Hippocampal formation (tissue), 2 donors: Measurements from ENCODE around the gene KRT84.

Experiments
- DNase-seq, 2 donors: peaks; one replicate each; lab custom pipeline; 2025; lab: John Stamatoyannopoulos, UW

Gene KRT84

DNA sequence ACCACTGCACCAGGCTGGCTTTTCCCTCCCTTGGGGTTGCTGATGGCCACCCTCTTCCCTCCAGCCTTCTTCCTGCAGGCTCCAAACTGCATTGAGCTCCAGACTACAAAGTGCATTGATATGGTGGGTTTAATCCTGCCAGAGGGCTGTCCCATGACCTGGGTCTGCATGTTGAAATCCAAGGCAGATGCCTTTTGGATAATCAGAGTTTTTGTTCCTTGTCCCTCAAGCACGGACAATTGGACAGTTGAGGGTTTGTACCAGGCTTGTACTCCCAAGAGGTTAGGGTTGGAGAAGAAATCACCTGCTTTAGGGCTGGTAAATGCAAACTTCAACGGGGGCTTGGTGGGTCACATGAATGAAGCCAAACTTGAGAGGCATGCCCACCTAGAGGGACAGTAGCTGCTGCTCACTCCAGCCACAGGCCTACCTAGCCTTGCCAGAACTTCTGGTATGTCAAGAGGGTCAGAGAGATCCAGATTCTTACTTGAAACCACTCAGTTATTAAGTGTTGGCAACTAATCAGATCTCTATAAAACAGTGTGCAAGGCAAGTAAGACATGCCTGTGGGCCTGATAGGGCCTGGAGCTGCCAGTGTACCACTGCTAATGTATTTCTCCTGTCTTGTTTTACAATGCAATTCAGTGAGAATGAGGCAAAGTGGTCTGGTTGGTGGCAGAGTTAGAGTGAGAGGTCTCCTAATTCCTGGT is 42.5 kb downstream of the KRT84 start:
- DNase-seq: no peak

DNA sequence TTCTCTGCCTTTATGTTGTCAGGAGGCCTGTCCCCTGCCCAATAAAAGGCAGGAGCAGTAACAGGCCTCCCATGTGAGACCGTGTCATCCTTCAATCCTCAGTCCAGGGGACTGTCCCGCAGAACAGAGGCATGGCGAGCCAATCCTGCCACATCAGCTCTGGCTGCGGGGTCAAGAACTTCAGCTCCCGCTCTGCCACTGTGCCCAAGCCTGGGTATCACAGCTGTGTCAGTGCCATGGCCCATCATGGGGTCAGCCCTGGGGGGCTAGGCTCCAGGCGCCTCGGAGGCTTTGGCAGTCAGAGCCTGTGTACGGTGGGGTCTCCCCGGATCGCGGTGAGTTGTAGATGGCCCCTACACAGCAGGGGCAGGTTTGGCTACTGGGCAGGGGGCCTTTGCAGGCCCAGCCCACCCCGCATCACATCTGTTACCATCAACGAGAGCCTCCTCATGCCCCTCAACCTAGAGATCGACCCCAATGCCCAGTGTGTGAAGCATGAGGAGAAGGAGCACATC is 44.3 kb downstream of the KRT84 start:
- no peak for DNase-seq

DNA sequence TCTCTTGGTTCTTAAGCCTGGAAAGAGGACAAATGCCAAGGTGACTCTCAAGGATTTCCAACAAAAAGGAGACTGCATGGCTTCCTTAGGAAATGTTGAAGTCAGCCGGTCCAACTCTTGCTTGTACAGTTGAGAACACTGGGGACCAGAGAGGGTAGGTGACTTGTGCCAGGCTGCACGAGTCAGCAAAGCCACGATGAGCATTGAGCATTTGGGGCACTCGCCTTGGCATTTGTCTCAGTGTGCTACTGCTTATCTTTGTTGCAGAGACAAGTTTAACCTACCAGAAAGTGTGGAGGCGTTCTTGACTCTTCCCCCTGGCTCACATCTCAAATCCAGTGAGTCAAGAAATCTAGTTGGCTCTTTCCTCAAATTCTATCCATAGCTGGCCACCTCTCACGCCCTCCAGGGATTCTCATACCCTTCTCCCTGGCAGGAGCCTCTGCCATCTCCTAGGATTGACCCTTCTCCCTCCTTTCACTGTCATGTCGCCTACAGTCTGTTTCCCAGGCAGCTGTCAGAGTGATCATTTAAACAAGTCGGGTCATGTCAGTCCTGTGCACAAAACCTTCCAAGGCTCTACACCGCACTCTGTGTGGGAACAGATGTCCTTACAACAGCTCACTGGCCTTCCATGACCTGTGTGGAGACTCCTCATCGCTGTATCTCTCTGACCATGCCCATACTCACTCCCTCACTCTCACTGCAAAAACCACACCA is 47.1 kb downstream of the KRT84 start:
- no peak for DNase-seq

DNA sequence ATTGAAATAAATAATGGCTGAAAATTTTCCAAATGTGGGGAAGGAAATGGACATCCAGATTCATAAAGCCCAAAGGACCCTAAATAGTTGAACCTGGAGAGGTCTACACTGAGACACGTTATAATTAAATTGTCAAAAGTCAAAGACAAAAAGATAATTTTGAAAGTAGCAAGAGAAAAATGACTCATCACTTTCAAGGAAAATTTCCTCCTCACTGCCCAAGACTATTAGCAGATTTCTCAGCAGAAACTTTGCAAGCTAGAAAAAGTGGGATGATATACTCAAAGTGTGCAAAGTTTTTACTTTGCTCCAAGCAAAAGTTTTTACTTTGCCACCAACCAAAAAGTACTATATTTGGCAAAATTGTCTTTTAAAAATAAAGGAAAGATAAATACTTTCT is 48.4 kb downstream of the KRT84 start:
- no peak for DNase-seq

DNA sequence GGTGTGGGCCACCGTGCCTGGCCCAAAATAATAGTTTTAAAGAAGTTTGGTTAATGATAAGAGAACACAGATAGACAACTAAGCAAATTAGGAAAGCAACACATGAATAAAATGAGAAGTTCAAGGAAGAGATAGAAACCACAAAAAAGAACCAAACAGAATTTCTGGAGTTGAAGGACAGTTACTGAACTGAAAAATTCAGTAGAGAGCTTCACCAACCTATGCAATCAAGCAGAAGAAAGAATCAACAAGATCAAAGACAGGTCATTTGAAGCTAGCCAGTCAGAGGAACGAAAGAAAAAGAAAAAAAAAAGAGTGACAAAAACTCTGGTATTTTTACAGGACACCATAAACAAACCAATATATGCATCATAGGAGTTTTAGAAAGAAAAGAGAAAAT is 48.8 kb downstream of the KRT84 start:
- no peak for DNase-seq

GRCh38 chr12:52335598-52336262 is 49.7 kb downstream of the KRT84 start:
- no peak for DNase-seq

DNA sequence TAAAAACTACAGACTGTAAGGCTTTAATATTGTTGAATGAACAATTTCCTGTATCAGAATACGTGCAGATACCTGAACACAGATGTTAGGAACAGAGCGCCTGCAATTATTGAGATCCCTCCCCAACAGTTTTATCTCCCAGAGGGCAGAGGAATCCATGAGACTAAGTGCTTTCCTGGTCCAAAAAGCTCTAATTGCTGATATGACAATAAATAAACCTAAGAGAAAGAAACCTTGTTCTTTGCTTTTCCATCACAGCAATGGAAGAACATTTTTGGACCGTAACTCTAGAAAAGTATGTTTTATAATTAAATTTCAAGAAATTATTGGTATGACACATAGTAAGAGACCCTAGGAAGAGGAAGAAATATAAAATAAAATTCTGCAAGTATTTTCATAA is 51.3 kb downstream of the KRT84 start:
- no peak for DNase-seq

DNA sequence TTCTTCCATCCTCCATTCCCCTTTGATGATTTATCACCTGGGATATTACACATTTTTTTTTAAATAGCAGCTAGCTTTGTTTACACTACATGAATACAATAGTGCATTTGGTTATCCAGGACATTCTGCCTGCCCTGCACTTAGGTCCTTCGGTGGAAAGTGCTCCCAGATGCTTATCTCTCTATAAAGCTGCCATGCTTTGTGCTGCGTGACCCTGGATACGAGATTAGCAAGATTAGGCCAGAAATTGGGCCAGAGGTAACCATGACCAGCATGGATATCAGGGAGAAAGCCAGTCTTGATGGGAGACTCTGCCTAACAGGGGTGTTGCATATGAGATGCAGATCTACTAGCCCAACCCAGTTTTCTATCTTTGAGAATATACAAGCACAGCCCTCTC is 52.1 kb downstream of the KRT84 start:
- DNase-seq: no peak

DNA sequence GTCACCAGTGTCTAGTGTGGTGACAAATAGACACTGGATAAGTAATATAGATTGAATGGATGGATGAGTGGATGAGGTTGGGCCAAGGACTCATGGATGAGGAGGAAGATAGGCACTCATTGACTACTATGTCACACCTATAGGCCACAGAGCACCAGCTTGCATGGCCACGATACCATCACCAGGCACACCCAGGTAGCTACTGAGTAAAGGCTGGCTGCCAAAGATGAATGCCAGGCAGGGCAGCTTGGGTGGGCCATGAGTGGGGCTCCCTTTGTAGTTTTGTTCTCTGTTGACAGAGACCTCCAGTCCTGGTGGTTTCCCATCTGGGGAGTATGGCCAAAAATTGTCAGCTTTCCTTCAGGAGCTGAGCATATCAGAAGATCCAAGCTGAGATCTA is 53.1 kb downstream of the KRT84 start:
- no peak for DNase-seq

DNA sequence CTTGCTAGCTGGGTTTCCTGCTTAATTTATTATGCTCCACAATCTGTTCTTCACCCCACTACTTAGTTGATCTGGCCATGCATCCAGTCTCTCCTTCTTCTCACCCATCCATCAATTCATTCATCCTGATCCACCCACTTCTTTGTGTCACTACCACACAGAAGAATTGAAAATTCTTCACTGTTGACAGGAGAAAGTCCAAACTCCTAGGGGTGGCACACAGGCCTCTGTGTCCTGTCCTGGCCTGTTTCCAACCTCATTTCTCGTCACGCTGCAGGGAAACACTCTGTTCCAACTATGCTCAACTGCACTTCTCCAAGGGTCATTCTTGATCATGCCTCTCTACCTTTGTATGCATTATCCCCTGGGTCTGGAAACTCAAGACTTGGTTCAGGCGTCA is 53.6 kb downstream of the KRT84 start:
- no peak for DNase-seq

- no peak for DNase-seq
Measured at GRCh38 chr12:52331039-52331438, 54.4 kb downstream of the KRT84 start.

- DNase-seq: no peak
Measured at GRCh38 chr12:52327830-52328500, 57.5 kb downstream of the KRT84 start.
